ENCODE data around the gene CBX7. TPM values are rescaled to one million over a fixed set of nuclear protein-coding genes. Genes with fewer than 3 reads are reported as not detected.

CBX7 gene
- polyA plus RNA-seq, 1 donor from 2014 or later = 4.4 TPM

GRCh38 chr22:39094717-39095389, 57.6 kb downstream of the CBX7 start:
- Histone ChIP-seq H4K20me1 (ENCODE audit: insufficient read depth) (no peaks in the 10 kb centered on the region), H3K36me3 (ENCODE audit: insufficient read depth, low read length) (no peaks in the 10 kb centered on the region), H3K4me2 (ENCODE audit: low read length) (no peak overlapping the region), H3K9ac (ENCODE audit: low read length) (no peak overlapping the region), H2AFZ (ENCODE audit: low read depth, low read length) (no peak overlapping the region), H3K9me2 (ENCODE audit: insufficient read depth, low read length) (no peaks in the 10 kb centered on the region), H3K27me3 (ENCODE audit: insufficient read depth, low read depth, low read length) (no peaks in the 10 kb centered on the region), H3K9me3 (ENCODE audit: low read length) (no peaks in the 10 kb centered on the region), H3K4me3 (ENCODE audit: low read length) (no peak overlapping the region), H3K27ac (ENCODE audit: low read length) (no peak overlapping the region), H3F3A (ENCODE audit: insufficient read depth, low read length, poor library complexity, severe bottlenecking) (no peaks in the 10 kb centered on the region), H3K79me2 (replicated peaks; ENCODE audit: insufficient read depth, low read length) (no peaks in the 10 kb centered on the region)
- TF ChIP-seq POLR2AphosphoS5 (IDR thresholded peaks at IDR 0.05) (no peak), TAF1 (IDR thresholded peaks at IDR 0.05; ENCODE audit: low read depth) (no peak), EZH2 (IDR thresholded peaks at IDR 0.05; ENCODE audit: borderline replicate concordance, insufficient read depth, low read length, poor library complexity, severe bottlenecking) (no peak), REST (IDR thresholded peaks at IDR 0.05; ENCODE audit: borderline replicate concordance) (no peak), SMC3 (conservative IDR thresholded peaks at IDR 0.05; ENCODE audit: poor library complexity) (no peak), RAD21 (conservative IDR thresholded peaks at IDR 0.05) (no peak), MXI1 (conservative IDR thresholded peaks at IDR 0.05; ENCODE audit: poor library complexity, severe bottlenecking) (no peak)

GRCh38 chr22:39092111-39092862, 60.2 kb downstream of the CBX7 start:
- H3K27ac ChIP-seq (ENCODE audit: low read length) = no peak overlapping the region
- no peaks in the 10 kb centered on the region for H4K20me1 ChIP-seq (ENCODE audit: insufficient read depth)
- H3F3A ChIP-seq (ENCODE audit: insufficient read depth, low read length, poor library complexity, severe bottlenecking) = no peaks in the 10 kb centered on the region
- H3K9ac ChIP-seq (ENCODE audit: low read length) = no peak overlapping the region
- TF ChIP-seq SMC3 (conservative IDR thresholded peaks at IDR 0.05; ENCODE audit: poor library complexity) (no peak), CTCF (IDR thresholded peaks at IDR 0.05; ENCODE audit: poor library complexity, severe bottlenecking) (no peak), REST (IDR thresholded peaks at IDR 0.05; ENCODE audit: borderline replicate concordance) (no peak), EP300 (conservative IDR thresholded peaks at IDR 0.05; ENCODE audit: poor library complexity, severe bottlenecking) (no peak), MXI1 (conservative IDR thresholded peaks at IDR 0.05; ENCODE audit: poor library complexity, severe bottlenecking) (no peak), POLR2AphosphoS5 (IDR thresholded peaks at IDR 0.05) (no peak), EZH2 (IDR thresholded peaks at IDR 0.05; ENCODE audit: borderline replicate concordance, insufficient read depth, low read length, poor library complexity, severe bottlenecking) (no peak), RAD21 (conservative IDR thresholded peaks at IDR 0.05) (no peak), TAF1 (IDR thresholded peaks at IDR 0.05; ENCODE audit: low read depth) (no peak)
- no peaks in the 10 kb centered on the region for H3K79me2 ChIP-seq (replicated peaks; ENCODE audit: insufficient read depth, low read length)
- no peaks in the 10 kb centered on the region for H3K9me3 ChIP-seq (ENCODE audit: low read length)
- no peaks in the 10 kb centered on the region for H3K27me3 ChIP-seq (ENCODE audit: insufficient read depth, low read depth, low read length)
- no peak overlapping the region for H2AFZ ChIP-seq (ENCODE audit: low read depth, low read length)
- no peaks in the 10 kb centered on the region for H3K9me2 ChIP-seq (ENCODE audit: insufficient read depth, low read length)
- no peak overlapping the region for H3K4me3 ChIP-seq (ENCODE audit: low read length)
- no peak overlapping the region for H3K4me2 ChIP-seq (ENCODE audit: low read length)
- no peaks in the 10 kb centered on the region for H3K36me3 ChIP-seq (ENCODE audit: insufficient read depth, low read length)

Measured in neural cell (in vitro differentiated cells).